HEK293 (cell line): ENCODE measurements around the gene SLC2A11.

Experiments
- BCL11A ChIP-seq: fragments of 450-650 bp; formaldehyde crosslinking; IDR thresholded peaks from 2 replicates; pipeline ENCODE4 v1.5.1; 2016; ENCODE audit warnings: low read depth, missing biosample characterization, missing genetic modification characterization
- BCL11B ChIP-seq: fragments of 450-650 bp; formaldehyde crosslinking; IDR thresholded peaks from 2 replicates; pipeline ENCODE4 v1.5.1; 2016; ENCODE audit warnings: low read depth, missing biosample characterization, missing genetic modification characterization
- EGR2 ChIP-seq: fragments of 450-650 bp; formaldehyde crosslinking; IDR thresholded peaks from 2 replicates; pipeline ENCODE4 v1.5.1; 2016; ENCODE audit warnings: low read depth, missing biosample characterization, missing genetic modification characterization
- GLI4 ChIP-seq: fragments of 450-650 bp; formaldehyde crosslinking; IDR thresholded peaks from 2 replicates; pipeline ENCODE4 v1.5.1; 2016; ENCODE audit warnings: missing biosample characterization, missing genetic modification characterization
- GLIS2 ChIP-seq: fragments of 450-650 bp; formaldehyde crosslinking; IDR thresholded peaks from 2 replicates; pipeline ENCODE4 v1.5.1; 2016; ENCODE audit warnings: missing biosample characterization, missing genetic modification characterization
- HOXA7 ChIP-seq: sonication (generic); formaldehyde crosslinking; IDR thresholded peaks from 2 replicates; pipeline ENCODE4 v1.8.1; 2022; ENCODE audit warnings: missing genetic modification reagents, borderline replicate concordance
- HOXD13 ChIP-seq: sonication (generic); formaldehyde crosslinking; IDR thresholded peaks from 2 replicates; pipeline ENCODE4 v1.8.0; 2022; ENCODE audit warnings: missing genetic modification reagents, borderline replicate concordance
- MYNN ChIP-seq: fragments of 450-650 bp; formaldehyde crosslinking; IDR thresholded peaks from 2 replicates; pipeline ENCODE4 v1.5.1; 2016; ENCODE audit warnings: missing biosample characterization, missing genetic modification characterization, borderline replicate concordance
- YY1 ChIP-seq: fragments of 450-650 bp; formaldehyde crosslinking; IDR thresholded peaks from 2 replicates; pipeline ENCODE4 v1.5.1; 2018; ENCODE audit warnings: missing biosample characterization, missing genetic modification characterization
- ZBTB21 ChIP-seq: fragments of 450-650 bp; formaldehyde crosslinking; IDR thresholded peaks from 2 replicates; pipeline ENCODE4 v1.5.1; 2017; ENCODE audit warnings: missing biosample characterization, missing genetic modification characterization
- ZBTB8A ChIP-seq: fragments of 450-650 bp; formaldehyde crosslinking; IDR thresholded peaks from 2 replicates; pipeline ENCODE4 v1.5.1; 2016; ENCODE audit warnings: missing biosample characterization, missing genetic modification characterization
- ZNF146 ChIP-seq: fragments of 450-650 bp; formaldehyde crosslinking; IDR thresholded peaks from 2 replicates; pipeline ENCODE4 v1.5.1; 2016; ENCODE audit warnings: missing biosample characterization, missing genetic modification characterization
- ZNF184 ChIP-seq: fragments of 450-650 bp; IDR thresholded peaks from 2 replicates; pipeline ENCODE4 v1.5.1; 2018; ENCODE audit warnings: missing biosample characterization, mild to moderate bottlenecking, missing genetic modification characterization
- ZNF239 ChIP-seq: fragments of 450-650 bp; formaldehyde crosslinking; IDR thresholded peaks from 2 replicates; pipeline ENCODE4 v1.5.1; 2016; ENCODE audit warnings: missing biosample characterization, missing genetic modification characterization
- ZNF292 ChIP-seq: fragments of 450-650 bp; formaldehyde crosslinking; IDR thresholded peaks from 2 replicates; pipeline ENCODE4 v1.5.1; 2016; ENCODE audit warnings: low read depth, missing biosample characterization, missing genetic modification characterization, borderline replicate concordance
- ZNF394 ChIP-seq: fragments of 450-650 bp; formaldehyde crosslinking; IDR thresholded peaks from 2 replicates; pipeline ENCODE4 v1.5.1; 2016; ENCODE audit warnings: missing biosample characterization, missing genetic modification characterization, mild to moderate bottlenecking, moderate library complexity, borderline replicate concordance
- ZNF404 ChIP-seq: fragments of 450-650 bp; formaldehyde crosslinking; IDR thresholded peaks from 2 replicates; pipeline ENCODE4 v1.5.1; 2017; ENCODE audit warnings: missing biosample characterization, missing genetic modification characterization
- ZNF416 ChIP-seq: fragments of 450-650 bp; formaldehyde crosslinking; IDR thresholded peaks from 2 replicates; pipeline ENCODE4 v1.5.1; 2016; ENCODE audit warnings: missing biosample characterization, missing genetic modification characterization
- ZNF548 ChIP-seq: fragments of 450-650 bp; formaldehyde crosslinking; IDR thresholded peaks from 2 replicates; pipeline ENCODE4 v1.5.1; 2016; ENCODE audit warnings: missing biosample characterization, missing genetic modification characterization
- ZNF549 ChIP-seq: fragments of 450-650 bp; IDR thresholded peaks from 2 replicates; pipeline ENCODE4 v1.5.1; 2018; ENCODE audit warnings: missing biosample characterization, missing genetic modification characterization, mild to moderate bottlenecking, inconsistent platforms, moderate library complexity
- ZNF623 ChIP-seq: fragments of 450-650 bp; formaldehyde crosslinking; IDR thresholded peaks from 2 replicates; pipeline ENCODE4 v1.5.1; 2016; ENCODE audit warnings: missing biosample characterization, missing genetic modification characterization
- ZNF626 ChIP-seq: fragments of 450-650 bp; sonication (Bioruptor Pico); formaldehyde crosslinking; IDR thresholded peaks from 2 replicates; pipeline ENCODE4 v1.5.1; 2018; ENCODE audit warnings: missing biosample characterization, missing genetic modification characterization, inconsistent platforms
- ZNF654 ChIP-seq: fragments of 450-650 bp; formaldehyde crosslinking; IDR thresholded peaks from 2 replicates; pipeline ENCODE4 v1.5.1; 2016; ENCODE audit warnings: low read depth, missing biosample characterization, missing genetic modification characterization
- ZNF670 ChIP-seq: fragments of 450-650 bp; formaldehyde crosslinking; IDR thresholded peaks from 2 replicates; pipeline ENCODE4 v1.5.1; 2016; ENCODE audit warnings: missing biosample characterization, missing genetic modification characterization, low read depth
- ZSCAN23 ChIP-seq: fragments of 450-650 bp; formaldehyde crosslinking; IDR thresholded peaks from 2 replicates; pipeline ENCODE4 v1.5.1; 2016; ENCODE audit warnings: missing biosample characterization, missing genetic modification characterization
- TF ChIP-seq, protein P1 (sequence below): fragments of 450-650 bp; formaldehyde crosslinking; IDR thresholded peaks from 2 replicates; pipeline ENCODE4 v1.5.1; 2016; ENCODE audit warnings: missing biosample characterization, missing genetic modification characterization
- TF ChIP-seq, protein P2 (sequence below): sonication (generic); formaldehyde crosslinking; IDR thresholded peaks from 2 replicates; pipeline ENCODE4 v1.8.1; 2022; ENCODE audit warnings: mild to moderate bottlenecking, moderate library complexity, missing genetic modification reagents
- TF ChIP-seq, protein P3 (sequence below): fragments of 450-650 bp; IDR thresholded peaks from 2 replicates; pipeline ENCODE4 v1.5.1; 2018; ENCODE audit warnings: missing biosample characterization, missing genetic modification characterization
- TF ChIP-seq, protein P4 (sequence below): fragments of 450-650 bp; formaldehyde crosslinking; IDR thresholded peaks from 2 replicates; pipeline ENCODE4 v1.5.1; 2016; ENCODE audit warnings: missing biosample characterization, missing genetic modification characterization
- TF ChIP-seq, protein P5 (sequence below): fragments of 450-650 bp; formaldehyde crosslinking; IDR thresholded peaks from 2 replicates; pipeline ENCODE4 v1.5.1; 2016; ENCODE audit warnings: missing biosample characterization, missing genetic modification characterization
- TF ChIP-seq, protein P6 (sequence below): fragments of 450-650 bp; formaldehyde crosslinking; IDR thresholded peaks from 2 replicates; pipeline ENCODE4 v1.5.0; 2017; ENCODE audit warnings: missing biosample characterization, missing genetic modification characterization, borderline replicate concordance

Gene SLC2A11

DNA sequence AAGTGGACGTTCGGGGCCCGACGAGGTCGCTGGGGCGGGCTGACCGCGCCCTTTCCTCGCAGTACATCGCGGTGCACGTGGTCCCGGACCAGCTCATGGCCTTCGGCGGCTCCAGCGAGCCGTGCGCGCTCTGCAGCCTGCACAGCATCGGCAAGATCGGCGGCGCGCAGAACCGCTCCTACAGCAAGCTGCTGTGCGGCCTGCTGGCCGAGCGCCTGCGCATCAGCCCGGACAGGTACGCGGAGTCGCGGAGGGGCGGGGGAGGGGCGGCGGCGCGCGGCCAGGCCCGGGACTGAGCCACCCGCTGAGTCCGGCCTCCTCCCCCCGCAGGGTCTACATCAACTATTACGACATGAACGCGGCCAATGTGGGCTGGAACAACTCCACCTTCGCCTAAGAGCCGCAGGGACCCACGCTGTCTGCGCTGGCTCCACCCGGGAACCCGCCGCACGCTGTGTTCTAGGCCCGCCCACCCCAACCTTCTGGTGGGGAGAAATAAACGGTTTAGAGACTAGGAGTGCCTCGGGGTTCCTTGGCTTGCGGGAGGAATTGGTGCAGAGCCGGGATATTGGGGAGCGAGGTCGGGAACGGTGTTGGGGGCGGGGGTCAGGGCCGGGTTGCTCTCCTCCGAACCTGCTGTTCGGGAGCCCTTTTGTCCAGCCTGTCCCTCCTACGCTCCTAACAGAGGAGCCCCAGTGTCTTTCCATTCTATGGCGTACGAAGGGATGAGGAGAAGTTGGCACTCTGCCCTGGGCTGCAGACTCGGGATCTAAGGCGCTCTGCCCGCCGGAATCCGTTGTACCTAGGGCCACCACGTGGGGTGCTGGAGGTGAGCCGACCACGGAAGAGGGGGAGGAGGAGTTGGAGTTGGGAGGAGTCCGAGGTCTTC is 37.3 kb downstream of the SLC2A11 start (continued):
- TF ChIP-seq, protein P1, sequence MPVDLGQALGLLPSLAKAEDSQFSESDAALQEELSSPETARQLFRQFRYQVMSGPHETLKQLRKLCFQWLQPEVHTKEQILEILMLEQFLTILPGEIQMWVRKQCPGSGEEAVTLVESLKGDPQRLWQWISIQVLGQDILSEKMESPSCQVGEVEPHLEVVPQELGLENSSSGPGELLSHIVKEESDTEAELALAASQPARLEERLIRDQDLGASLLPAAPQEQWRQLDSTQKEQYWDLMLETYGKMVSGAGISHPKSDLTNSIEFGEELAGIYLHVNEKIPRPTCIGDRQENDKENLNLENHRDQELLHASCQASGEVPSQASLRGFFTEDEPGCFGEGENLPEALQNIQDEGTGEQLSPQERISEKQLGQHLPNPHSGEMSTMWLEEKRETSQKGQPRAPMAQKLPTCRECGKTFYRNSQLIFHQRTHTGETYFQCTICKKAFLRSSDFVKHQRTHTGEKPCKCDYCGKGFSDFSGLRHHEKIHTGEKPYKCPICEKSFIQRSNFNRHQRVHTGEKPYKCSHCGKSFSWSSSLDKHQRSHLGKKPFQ (tag by site-specific recombination): no peak
- peak; percentile 82 for TF ChIP-seq EGR2 (tag by site-specific recombination)
- TF ChIP-seq, protein P2, sequence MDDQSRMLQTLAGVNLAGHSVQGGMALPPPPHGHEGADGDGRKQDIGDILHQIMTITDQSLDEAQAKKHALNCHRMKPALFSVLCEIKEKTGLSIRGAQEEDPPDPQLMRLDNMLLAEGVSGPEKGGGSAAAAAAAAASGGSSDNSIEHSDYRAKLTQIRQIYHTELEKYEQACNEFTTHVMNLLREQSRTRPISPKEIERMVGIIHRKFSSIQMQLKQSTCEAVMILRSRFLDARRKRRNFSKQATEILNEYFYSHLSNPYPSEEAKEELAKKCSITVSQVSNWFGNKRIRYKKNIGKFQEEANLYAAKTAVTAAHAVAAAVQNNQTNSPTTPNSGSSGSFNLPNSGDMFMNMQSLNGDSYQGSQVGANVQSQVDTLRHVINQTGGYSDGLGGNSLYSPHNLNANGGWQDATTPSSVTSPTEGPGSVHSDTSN (CRISPR knock-in tag): peak; percentile 62; the same call in 1 of the 2 replicates
- no peak for TF ChIP-seq GLI4 (tag by site-specific recombination)
- peak; percentile 58 for TF ChIP-seq GLIS2 (tag by site-specific recombination)
- TF ChIP-seq, protein P3, sequence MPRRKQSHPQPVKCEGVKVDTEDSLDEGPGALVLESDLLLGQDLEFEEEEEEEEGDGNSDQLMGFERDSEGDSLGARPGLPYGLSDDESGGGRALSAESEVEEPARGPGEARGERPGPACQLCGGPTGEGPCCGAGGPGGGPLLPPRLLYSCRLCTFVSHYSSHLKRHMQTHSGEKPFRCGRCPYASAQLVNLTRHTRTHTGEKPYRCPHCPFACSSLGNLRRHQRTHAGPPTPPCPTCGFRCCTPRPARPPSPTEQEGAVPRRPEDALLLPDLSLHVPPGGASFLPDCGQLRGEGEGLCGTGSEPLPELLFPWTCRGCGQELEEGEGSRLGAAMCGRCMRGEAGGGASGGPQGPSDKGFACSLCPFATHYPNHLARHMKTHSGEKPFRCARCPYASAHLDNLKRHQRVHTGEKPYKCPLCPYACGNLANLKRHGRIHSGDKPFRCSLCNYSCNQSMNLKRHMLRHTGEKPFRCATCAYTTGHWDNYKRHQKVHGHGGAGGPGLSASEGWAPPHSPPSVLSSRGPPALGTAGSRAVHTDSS (tag by site-specific recombination): no peak
- TF ChIP-seq, protein P4, sequence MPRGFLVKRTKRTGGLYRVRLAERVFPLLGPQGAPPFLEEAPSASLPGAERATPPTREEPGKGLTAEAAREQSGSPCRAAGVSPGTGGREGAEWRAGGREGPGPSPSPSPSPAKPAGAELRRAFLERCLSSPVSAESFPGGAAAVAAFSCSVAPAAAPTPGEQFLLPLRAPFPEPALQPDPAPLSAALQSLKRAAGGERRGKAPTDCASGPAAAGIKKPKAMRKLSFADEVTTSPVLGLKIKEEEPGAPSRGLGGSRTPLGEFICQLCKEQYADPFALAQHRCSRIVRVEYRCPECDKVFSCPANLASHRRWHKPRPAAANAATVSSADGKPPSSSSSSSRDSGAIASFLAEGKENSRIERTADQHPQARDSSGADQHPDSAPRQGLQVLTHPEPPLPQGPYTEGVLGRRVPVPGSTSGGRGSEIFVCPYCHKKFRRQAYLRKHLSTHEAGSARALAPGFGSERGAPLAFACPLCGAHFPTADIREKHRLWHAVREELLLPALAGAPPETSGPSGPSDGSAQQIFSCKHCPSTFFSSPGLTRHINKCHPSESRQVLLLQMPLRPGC (tag by site-specific recombination): no peak
- TF ChIP-seq ZNF146 (tag by site-specific recombination): no peak
- no peak for TF ChIP-seq ZNF654 (tag by site-specific recombination)
- no peak for TF ChIP-seq HOXA7 (CRISPR knock-in tag)
- TF ChIP-seq, protein P5, sequence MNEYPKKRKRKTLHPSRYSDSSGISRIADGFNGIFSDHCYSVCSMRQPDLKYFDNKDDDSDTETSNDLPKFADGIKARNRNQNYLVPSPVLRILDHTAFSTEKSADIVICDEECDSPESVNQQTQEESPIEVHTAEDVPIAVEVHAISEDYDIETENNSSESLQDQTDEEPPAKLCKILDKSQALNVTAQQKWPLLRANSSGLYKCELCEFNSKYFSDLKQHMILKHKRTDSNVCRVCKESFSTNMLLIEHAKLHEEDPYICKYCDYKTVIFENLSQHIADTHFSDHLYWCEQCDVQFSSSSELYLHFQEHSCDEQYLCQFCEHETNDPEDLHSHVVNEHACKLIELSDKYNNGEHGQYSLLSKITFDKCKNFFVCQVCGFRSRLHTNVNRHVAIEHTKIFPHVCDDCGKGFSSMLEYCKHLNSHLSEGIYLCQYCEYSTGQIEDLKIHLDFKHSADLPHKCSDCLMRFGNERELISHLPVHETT: no peak
- TF ChIP-seq ZSCAN23: no peak
- TF ChIP-seq ZNF404: no peak
- TF ChIP-seq ZNF548 (tag by site-specific recombination): no peak
- no peak for TF ChIP-seq ZNF239 (tag by site-specific recombination)
- TF ChIP-seq ZNF626 (tag by site-specific recombination): no peak
- no peak for TF ChIP-seq ZNF416 (tag by site-specific recombination)
- TF ChIP-seq, protein P6, sequence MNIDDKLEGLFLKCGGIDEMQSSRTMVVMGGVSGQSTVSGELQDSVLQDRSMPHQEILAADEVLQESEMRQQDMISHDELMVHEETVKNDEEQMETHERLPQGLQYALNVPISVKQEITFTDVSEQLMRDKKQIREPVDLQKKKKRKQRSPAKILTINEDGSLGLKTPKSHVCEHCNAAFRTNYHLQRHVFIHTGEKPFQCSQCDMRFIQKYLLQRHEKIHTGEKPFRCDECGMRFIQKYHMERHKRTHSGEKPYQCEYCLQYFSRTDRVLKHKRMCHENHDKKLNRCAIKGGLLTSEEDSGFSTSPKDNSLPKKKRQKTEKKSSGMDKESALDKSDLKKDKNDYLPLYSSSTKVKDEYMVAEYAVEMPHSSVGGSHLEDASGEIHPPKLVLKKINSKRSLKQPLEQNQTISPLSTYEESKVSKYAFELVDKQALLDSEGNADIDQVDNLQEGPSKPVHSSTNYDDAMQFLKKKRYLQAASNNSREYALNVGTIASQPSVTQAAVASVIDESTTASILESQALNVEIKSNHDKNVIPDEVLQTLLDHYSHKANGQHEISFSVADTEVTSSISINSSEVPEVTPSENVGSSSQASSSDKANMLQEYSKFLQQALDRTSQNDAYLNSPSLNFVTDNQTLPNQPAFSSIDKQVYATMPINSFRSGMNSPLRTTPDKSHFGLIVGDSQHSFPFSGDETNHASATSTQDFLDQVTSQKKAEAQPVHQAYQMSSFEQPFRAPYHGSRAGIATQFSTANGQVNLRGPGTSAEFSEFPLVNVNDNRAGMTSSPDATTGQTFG (tag by site-specific recombination): no peak
- TF ChIP-seq ZNF549: no peak
- no peak for TF ChIP-seq ZNF623
- TF ChIP-seq BCL11A (tag by site-specific recombination): no peak
- no peak for TF ChIP-seq BCL11B
- no peak; the same call in 1 of the 2 replicates for TF ChIP-seq ZNF394 (tag by site-specific recombination)
- no peak for TF ChIP-seq ZNF292 (tag by site-specific recombination)
- TF ChIP-seq YY1 (tag by site-specific recombination): no peak
- no peak; the same call in 1 of the 2 replicates for TF ChIP-seq ZNF670 (tag by site-specific recombination)
- TF ChIP-seq MYNN (tag by site-specific recombination): no peak
- TF ChIP-seq HOXD13: no peak
- no peak; the same call in 1 of the 2 replicates for TF ChIP-seq ZBTB21 (tag by site-specific recombination)
- TF ChIP-seq ZBTB8A (tag by site-specific recombination): peak; percentile 44
- TF ChIP-seq ZNF184 (tag by site-specific recombination): no peak
